Keratinocyte (primary cell): Measurements from ENCODE around the gene IRF6.

ENCODE experiments used
- CTCF ChIP-seq, 3 experiments: IDR thresholded peaks in 1 of 3; conservative IDR thresholded peaks in 1 of 3; optimal IDR thresholded peaks in 1 of 3; 2 replicates in 2 of 3; 3 replicates in 1 of 3; pipeline versions ENCODE3 to v1.5.1; 2011; ENCODE audit warnings: low read length in 3 of 3, mild to moderate bottlenecking in 3 of 3, moderate library complexity in 2 of 3, control low read depth in 1 of 3, inconsistent platforms in 1 of 3; ENCODE audit not compliant: insufficient read depth in 2 of 3; ENCODE audit errors: extremely low read depth in 1 of 3
- EZH2 ChIP-seq: IDR thresholded peaks from one replicate; pipeline ENCODE4 v1.6.1; 2012; ENCODE audit warnings: inconsistent platforms, mild to moderate bottlenecking, low read length, moderate library complexity

- TF ChIP-seq CTCF (optimal IDR thresholded peaks at IDR 0.05 in 1 of 3, IDR thresholded peaks at IDR 0.05 in 1 of 3, conservative IDR thresholded peaks at IDR 0.05 in 1 of 3; ENCODE audit: extremely low read depth in 1 of 3, insufficient read depth in 2 of 3, low read length in 3 of 3) (no peak), EZH2 (no peak)
Measured at GRCh38 chr1:209791920-209792319, 14.0 kb downstream of the IRF6 start.
